Measurements from ENCODE around the gene PCDH9.

- TF ChIP-seq ZNF274 (IDR thresholded peaks at IDR 0.05; ENCODE audit: low read depth, low read length) (no peak), YY1 (IDR thresholded peaks at IDR 0.05; ENCODE audit: insufficient read depth, insufficient read length) (no peak), SUZ12 (IDR thresholded peaks at IDR 0.05; ENCODE audit: extremely low read depth, insufficient read depth, insufficient read length) (no peak)
Measured at GRCh38 chr13:66660468-66660813, 569.7 kb downstream of the PCDH9 start.

Measured in NT2/D1 (cell line).